Esophagus squamous epithelium (tissue), 4 donors: ENCODE measurements around the gene CCBE1.

Experiments used
- CTCF ChIP-seq, 6 experiments: fragments of 450-650 bp in 4 of 6; fragments of 200-600 bp in 2 of 6; sonication (generic) in 2 of 6; IDR thresholded peaks; one replicate each; pipeline ENCODE4 v1.5.1; 2016 to 2019; ENCODE audit warnings: antibody characterized with exemption in 6 of 6, mild to moderate bottlenecking in 4 of 6, moderate library complexity in 4 of 6
- POLR2A ChIP-seq, 4 donors: fragments of 450-650 bp; IDR thresholded peaks; one replicate each; pipeline ENCODE4 v1.6.1; 2017; ENCODE audit warnings: antibody characterized with exemption in 4 of 4, mild to moderate bottlenecking in 4 of 4, moderate library complexity in 3 of 4

GRCh38 chr18:59448546-59448945 is 248.7 kb downstream of the CCBE1 start:
- TF ChIP-seq CTCF (IDR thresholded peaks at IDR 0.05): no peak
- no peak for TF ChIP-seq POLR2A (IDR thresholded peaks at IDR 0.05)
